ENCODE measurements around the gene GABPB2.

Gene GABPB2

DNA sequence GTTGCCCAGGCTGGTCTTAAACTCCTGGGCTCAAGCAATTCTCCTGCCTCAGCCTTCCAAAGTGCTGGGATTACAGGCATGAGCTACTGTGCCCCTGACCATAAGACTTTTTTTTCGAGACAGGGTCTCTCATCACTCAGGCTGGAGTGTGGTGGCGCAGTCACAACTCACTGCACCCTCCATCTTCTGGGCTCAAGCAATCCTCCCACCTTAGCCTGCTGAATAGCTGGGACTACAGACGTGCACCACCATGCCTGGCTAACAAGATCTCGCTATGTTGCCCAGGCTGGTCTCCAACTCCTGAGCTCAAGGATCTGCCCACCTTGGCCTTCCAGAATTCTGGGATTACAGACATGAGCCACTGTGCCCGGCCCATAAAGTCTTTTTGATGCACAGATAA, 21.1 kb upstream of the GABPB2 start:
- in situ Hi-C loops (cut with HindIII; ENCODE audit: low sequenced_read_pairs), result no loop called here
- DNase-seq (ENCODE audit: low read depth), result no peak
- TF ChIP-seq, protein P1, sequence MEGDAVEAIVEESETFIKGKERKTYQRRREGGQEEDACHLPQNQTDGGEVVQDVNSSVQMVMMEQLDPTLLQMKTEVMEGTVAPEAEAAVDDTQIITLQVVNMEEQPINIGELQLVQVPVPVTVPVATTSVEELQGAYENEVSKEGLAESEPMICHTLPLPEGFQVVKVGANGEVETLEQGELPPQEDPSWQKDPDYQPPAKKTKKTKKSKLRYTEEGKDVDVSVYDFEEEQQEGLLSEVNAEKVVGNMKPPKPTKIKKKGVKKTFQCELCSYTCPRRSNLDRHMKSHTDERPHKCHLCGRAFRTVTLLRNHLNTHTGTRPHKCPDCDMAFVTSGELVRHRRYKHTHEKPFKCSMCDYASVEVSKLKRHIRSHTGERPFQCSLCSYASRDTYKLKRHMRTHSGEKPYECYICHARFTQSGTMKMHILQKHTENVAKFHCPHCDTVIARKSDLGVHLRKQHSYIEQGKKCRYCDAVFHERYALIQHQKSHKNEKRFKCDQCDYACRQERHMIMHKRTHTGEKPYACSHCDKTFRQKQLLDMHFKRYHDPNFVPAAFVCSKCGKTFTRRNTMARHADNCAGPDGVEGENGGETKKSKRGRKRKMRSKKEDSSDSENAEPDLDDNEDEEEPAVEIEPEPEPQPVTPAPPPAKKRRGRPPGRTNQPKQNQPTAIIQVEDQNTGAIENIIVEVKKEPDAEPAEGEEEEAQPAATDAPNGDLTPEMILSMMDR (IDR thresholded peaks at IDR 0.05; ENCODE audit: low read depth, low read length, missing control alignments), result no peak
- no peak overlapping the region for H3K4me3 ChIP-seq (ENCODE audit: low read depth, low read length)

DNA sequence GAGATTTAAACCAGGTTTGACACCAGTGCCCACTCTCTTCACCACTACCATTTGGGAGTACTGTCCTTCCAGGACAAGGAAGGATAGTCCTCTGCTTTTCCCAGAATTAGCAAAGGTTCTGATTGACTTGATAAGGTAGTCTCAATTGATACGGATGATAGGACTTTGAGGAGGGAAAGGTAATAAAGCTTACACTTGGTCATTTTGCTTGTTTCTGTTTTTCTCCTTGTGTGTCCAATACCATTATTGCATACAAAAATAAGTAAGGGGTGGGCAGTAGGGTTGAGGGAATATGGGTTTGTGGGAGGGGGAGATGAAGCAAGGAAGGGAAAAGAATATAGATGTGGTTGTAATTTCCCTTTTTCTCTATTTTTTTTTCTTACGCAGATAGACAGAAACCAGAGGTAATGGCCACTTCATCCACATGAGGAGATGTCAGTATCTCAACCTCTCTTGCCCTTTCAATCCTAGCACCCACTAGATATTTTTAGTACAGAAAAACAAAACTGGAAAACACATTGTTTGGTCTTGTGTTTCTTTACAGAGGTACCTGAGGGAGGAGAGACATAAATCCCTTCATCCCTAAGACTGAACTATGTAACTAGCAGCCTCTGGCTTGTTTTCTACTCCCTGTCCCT, 20.4 kb upstream of the GABPB2 start:
- no peak for DNase-seq (ENCODE audit: low read depth)
- TF ChIP-seq, protein P1 (IDR thresholded peaks at IDR 0.05; ENCODE audit: low read depth, low read length, missing control alignments), result no peak
- no peak overlapping the region for H3K4me3 ChIP-seq (ENCODE audit: low read depth, low read length)
- in situ Hi-C loops (cut with HindIII; ENCODE audit: low sequenced_read_pairs), result no loop called here

DNA sequence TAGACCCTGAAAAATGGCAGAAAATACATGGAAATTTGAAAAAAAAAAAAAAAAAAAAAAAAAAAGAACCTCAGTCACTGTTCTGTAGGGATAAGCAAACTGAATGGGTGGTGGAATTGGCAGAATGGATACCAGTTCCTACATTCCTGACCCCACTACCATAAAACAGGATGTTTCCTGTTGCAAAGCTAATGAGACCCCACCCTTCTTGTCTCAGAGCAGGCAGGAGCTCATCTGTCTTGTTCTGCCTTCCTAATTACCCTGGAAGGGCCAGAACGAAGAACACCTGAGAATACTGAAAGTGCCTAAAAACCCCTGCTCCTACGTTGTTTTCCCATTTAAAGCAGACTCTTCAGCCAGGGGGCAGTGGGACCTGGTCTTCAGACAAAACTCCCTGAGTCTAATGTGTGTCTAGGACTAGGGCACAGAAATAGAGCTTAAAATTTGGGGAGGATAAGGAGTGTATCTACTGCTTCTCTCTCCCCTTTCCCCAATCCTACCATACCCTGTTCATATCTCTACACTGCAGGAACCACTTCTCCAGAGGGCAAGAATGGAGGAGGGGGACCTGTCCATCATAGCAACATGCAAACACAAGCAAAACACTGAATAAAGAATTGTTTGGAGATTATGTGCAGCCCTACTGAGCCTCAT, 19.1 kb upstream of the GABPB2 start:
- no peak overlapping the region for H3K4me3 ChIP-seq (ENCODE audit: low read depth, low read length)
- in situ Hi-C loops (cut with HindIII; ENCODE audit: low sequenced_read_pairs), result no loop called here
- no peak for DNase-seq (ENCODE audit: low read depth)
- TF ChIP-seq, protein P1 (IDR thresholded peaks at IDR 0.05; ENCODE audit: low read depth, low read length, missing control alignments), result no peak

DNA sequence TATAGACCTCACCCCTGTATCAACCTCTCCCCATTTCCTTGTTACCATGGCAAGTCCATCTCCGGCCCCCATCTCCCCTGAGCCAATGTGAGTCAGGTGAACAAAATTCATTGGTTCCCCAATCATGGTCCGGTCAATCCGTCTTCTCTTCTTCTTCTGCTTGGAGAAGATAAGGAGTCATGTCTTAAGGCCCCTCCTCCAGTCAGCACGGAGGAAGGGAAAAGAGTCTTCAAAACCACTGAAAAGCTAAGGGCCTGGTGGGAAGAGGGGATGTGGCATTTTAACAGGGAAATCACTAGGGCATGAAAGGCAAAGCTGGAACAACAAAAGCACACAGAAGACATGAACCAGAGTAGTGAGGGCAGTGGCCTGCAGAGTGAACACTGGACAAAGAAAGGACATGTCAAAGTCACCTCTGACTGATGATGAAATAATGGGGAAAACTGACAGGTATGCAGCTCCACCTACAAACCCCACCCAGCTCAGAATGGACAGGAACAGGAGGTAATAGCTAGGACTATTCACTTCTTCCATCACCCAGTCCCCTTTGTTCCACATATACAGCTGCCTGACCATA, 15.5 kb upstream of the GABPB2 start:
- in situ Hi-C loops (cut with HindIII; ENCODE audit: low sequenced_read_pairs), result no loop called here
- DNase-seq (ENCODE audit: low read depth), result no peak
- TF ChIP-seq, protein P1 (IDR thresholded peaks at IDR 0.05; ENCODE audit: low read depth, low read length, missing control alignments), result no peak
- H3K4me3 ChIP-seq (ENCODE audit: low read depth, low read length), result no peak overlapping the region

DNA sequence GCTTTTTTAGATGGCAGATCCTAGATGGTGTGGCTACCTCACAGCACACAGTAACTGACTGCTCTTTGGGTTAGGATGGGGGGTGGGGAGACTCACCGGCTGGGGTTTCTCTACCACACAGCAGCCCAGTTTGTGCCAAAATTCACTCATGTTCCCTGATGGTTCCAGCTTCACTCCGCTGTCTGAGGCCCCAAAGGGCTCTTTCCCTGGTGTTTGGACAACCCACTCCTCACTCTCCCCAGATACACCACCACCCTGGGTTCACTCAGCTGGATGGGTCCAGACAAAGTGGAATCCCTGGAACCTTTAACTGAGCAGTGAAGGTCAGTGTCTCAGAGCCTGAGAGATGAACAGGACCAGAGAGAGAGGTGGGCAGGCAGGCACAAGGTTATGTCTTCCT, 15.0 kb upstream of the GABPB2 start:
- TF ChIP-seq, protein P1 (IDR thresholded peaks at IDR 0.05; ENCODE audit: low read depth, low read length, missing control alignments), result no peak
- in situ Hi-C loops (cut with HindIII; ENCODE audit: low sequenced_read_pairs), result no loop called here
- H3K4me3 ChIP-seq (ENCODE audit: low read depth, low read length), result no peak overlapping the region
- no peak for DNase-seq (ENCODE audit: low read depth)

DNA sequence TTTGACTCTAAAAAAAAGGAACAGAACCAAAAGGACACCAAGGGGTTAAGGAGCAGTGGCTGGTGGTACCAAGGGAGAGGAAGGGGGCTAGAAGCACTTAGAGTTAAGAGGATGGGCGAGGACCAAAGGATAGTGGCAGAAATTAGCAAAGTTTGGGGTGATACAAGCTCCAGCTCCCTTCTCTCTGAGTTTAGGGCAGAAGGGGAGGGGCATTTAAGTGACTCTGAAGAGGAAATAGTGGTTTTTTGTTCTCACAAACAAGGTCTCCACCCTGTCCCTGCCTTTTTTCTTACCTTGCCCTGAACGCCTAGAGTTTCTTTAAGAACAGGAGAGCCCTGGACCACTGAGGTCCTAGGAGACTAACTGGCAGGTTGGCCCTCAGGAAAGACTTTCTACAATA, 14.4 kb upstream of the GABPB2 start:
- TF ChIP-seq, protein P1 (IDR thresholded peaks at IDR 0.05; ENCODE audit: low read depth, low read length, missing control alignments), result no peak
- DNase-seq (ENCODE audit: low read depth), result no peak
- H3K4me3 ChIP-seq (ENCODE audit: low read depth, low read length), result no peak overlapping the region
- in situ Hi-C loops (cut with HindIII; ENCODE audit: low sequenced_read_pairs), result no loop called here

Data from astrocyte of the cerebellum (primary cell).